Ramos (cell line): ENCODE data around the gene RASIP1.
"Not testable (repeated sequence)": the region's sequence is repeated elsewhere in the genome, so short reads cannot be mapped to it uniquely, and the experiment has no call there.

Experiments
- in situ Hi-C: fragments of 300-500 bp; cut with MboI; formaldehyde crosslinking; loops from one replicate; pipeline ENCODE4 v1.14.3; 2022; ENCODE audit warnings: low sequenced_read_pairs; ENCODE audit not compliant: unreplicated experiment

RASIP1 gene, protein sequence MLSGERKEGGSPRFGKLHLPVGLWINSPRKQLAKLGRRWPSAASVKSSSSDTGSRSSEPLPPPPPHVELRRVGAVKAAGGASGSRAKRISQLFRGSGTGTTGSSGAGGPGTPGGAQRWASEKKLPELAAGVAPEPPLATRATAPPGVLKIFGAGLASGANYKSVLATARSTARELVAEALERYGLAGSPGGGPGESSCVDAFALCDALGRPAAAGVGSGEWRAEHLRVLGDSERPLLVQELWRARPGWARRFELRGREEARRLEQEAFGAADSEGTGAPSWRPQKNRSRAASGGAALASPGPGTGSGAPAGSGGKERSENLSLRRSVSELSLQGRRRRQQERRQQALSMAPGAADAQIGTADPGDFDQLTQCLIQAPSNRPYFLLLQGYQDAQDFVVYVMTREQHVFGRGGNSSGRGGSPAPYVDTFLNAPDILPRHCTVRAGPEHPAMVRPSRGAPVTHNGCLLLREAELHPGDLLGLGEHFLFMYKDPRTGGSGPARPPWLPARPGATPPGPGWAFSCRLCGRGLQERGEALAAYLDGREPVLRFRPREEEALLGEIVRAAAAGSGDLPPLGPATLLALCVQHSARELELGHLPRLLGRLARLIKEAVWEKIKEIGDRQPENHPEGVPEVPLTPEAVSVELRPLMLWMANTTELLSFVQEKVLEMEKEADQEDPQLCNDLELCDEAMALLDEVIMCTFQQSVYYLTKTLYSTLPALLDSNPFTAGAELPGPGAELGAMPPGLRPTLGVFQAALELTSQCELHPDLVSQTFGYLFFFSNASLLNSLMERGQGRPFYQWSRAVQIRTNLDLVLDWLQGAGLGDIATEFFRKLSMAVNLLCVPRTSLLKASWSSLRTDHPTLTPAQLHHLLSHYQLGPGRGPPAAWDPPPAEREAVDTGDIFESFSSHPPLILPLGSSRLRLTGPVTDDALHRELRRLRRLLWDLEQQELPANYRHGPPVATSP

DNA sequence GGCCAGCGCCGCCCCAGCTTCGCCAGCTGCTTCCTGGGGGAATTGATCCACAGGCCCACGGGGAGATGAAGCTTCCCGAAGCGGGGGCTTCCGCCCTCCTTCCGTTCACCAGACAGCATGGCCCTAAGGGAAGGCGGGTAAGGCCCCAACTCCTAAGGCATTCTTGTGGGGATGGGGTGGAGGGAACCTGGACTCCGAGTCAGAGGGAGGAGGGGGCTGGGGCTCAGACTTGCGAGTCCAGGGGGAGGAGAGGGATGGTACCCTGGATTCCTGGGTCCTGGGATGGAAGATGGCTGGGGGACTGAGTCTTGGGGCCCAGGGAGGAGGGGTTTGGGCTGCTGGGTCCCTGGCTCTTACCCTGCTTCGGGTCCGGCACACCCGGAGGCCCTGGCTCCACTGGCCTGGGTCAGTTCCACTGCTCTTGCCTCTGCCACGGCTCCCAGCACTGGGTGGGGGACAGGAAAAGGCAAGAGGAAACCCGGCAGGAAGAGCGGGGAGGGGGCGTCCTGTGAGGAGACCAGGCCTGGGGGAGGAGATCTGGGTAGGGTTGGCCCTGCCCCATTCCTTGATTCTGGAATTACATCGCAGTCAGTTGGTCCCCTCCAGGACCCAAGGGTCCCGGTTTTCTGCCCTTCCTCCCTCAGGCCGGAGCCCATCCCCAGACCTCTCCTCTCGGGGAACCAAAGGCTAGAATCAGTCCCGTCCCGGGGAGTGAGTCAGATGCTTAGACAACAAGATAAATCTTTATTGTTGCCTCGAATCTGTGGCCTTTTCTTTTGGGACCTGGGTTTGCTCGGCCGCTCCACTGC is at the start of gene RASIP1:
Gene RASIP1, minus strand, starts transcription at position 447 of the 809 bp plus-strand sequence. Its CDS starts 328 bp downstream, at position 119.
- in situ Hi-C loops = no loop called here

DNA sequence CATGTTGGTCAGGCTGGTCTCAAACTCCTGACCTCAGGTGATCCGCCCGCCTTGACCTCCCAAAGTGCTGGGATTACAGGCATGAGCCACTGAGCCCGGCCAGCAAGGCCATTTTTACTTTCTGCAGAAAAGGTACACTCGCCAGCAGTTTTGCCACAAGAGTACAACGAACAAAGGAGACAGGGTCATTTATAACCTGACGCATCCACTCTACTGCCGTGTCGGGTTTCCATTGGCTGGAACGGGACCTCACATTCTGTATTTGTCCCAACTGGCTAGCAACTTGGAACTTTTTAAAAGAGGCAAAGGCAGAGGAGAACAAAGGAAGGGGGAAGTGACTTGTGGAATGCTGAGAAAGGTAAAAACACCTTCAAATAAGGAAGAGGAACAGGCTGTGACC is 46.9 kb upstream of the RASIP1 start:
- in situ Hi-C loops = loop anchor here (10.0 kb wide), 1 partner anchor 417 kb away; no protein-coding TSS in a partner anchor

DNA sequence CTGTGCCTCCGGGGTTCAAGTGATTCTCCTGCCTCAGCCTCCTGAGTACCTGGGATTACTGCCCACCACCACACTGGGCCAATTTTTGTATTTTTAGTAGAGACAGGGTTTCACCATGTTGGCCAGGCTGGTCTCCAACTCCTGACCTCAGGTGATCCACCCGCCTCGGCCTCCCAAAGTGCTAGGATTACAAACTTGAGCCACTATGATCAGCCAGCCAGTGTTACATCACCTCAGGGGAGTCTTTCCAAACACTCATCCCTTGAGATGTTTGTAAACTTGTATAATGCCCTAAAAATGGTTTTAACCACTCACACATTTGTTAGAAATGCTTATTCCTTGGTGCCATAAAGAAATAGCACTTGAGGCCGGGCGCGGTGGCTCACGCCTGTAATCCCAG is 46.0 kb upstream of the RASIP1 start:
- in situ Hi-C loops = loop anchor here (10.0 kb wide), 1 partner anchor 418 kb away; no protein-coding TSS in a partner anchor

DNA sequence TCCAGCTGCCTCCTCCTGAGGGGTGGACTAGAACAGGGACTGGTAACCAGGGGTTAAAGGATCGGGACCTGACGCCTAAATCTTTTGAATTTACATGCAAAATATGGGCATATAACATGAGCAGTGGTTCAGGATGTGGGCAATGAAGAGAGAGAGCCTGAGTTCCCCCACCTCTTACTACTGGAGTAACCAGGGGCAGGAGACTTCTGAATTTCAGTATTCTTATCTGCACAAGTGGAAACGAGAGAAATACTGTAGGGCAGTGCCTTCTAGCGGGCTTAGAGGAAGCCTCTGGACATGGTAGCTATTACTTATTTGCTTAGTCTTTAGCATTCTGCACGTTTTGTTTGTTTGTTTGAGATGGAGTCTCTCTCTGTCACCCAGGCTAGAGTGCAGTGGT is 44.1 kb upstream of the RASIP1 start:
- in situ Hi-C loops = loop anchor here (10.0 kb wide), 1 partner anchor 420 kb away; no protein-coding TSS in a partner anchor

DNA sequence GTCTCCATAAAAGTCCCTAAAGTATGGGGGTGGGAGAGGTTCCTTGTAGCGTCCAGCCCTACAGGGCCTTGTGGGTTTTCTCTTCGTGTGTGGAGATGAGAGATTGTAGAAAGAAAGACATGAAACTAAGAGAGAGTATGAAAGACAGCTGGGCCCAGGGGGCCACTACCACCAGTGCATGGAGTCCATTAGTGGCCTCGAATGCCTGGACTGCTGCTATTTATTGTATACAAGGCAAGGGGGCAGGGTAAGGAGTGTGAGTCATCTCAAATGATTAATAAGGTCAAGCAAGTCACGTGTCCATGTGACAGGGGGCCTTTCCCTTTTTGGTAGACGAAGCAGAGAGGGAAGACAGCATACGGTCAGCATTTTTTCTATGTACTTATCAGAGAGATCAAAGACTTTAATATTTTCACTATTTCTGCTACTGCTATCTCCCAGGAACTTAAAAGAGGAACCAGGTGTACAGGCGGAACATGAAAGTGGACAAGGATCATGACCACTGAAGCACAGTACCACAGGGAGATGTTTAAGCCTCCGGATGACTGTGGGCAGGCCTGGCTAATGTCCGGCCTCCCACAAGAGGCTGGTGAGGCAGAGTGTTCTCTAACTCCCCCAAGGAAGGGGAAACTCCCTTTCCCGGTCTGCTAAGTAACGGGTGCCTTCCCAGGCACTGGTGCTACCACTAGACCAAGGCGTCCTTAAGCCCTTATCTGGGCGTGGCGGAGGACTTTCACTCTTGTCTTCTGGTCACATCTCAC is 40.4 kb upstream of the RASIP1 start:
- in situ Hi-C loops = loop anchor here (10.0 kb wide), 1 partner anchor 424 kb away; no protein-coding TSS in a partner anchor

GRCh38 chr19:48779636-48780035 is 39.2 kb upstream of the RASIP1 start:
- in situ Hi-C loops = loop anchor here (10.0 kb wide), 1 partner anchor 425 kb away; no protein-coding TSS in a partner anchor

DNA sequence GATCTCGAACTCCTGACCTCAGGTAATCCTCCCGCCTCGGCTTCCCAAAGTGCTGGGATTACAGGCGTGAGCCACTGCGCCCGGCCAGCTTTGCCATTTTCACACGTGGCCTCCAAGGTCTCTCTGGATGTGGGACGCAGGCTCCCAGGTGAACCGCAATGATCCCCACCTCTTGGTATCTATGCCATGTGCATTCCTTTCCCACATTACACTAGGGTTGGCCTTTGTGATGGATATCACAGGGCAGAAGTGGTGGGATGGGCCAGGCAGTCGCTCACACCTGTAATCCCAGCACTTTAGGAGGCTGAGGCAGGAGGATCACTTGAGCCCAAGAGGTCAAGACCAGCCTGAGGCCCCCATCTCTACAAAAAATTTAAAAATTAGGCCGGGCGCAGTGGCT is 37.3 kb upstream of the RASIP1 start:
- in situ Hi-C loops = no loop called here

- in situ Hi-C loops = no loop called here
Measured at GRCh38 chr19:48777139-48777538, 36.7 kb upstream of the RASIP1 start.

GRCh38 chr19:48772503-48772953 is 32.1 kb upstream of the RASIP1 start:
- in situ Hi-C loops = no loop called here

GRCh38 chr19:48770734-48771472 is 30.5 kb upstream of the RASIP1 start:
- in situ Hi-C loops = no loop called here

DNA sequence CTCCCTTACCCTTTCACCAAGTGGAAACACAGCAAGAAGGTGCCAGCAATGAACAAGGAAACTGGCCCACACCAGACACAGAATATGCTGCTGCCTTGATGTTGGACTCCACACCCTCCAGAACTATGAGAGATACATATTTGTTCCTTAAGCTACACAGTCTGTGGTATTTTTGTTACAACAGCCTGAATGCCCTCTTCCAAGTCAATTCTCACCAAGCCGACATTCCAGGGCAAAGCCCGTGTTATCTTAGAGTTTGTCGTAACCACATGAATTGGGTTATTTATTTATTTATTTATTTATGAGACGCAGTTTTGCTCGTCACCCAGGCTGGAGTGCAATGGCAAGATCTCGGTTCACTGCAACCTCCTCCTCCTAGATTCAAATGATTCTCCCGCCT is 29.9 kb upstream of the RASIP1 start:
- in situ Hi-C loops = no loop called here

DNA sequence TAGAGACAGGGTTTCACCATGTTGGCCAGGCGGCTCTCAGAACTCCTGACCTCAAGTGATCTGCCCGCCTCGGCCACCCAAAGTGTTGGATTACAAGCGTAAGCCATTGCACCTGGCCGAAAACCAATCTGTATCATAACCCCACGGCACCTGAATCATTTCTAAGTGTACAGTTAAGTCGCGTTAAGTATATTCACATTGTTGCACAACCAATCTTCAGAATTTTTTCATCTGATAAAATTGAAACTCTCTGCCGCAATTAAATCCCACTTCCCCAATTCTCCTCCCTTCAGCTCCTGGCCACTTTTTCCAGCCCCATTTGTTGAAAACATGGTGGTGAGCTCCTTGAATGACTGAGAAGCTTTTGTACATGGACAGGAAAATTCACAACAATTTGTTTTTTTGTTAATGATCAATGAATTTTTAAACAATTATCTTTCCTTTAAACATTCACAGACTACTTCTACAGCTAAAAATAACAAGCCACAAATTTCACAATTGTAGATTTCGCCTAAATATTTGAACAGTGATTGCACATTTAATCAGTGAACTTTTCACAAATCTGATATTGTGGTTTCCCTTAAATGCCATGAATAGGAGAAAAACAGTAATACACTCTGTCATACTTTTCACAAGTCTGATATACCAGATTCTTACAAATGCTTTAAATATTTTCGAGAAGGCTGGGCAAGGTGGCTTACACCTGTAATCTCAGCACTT is 28.7 kb upstream of the RASIP1 start:
- in situ Hi-C loops = no loop called here

DNA sequence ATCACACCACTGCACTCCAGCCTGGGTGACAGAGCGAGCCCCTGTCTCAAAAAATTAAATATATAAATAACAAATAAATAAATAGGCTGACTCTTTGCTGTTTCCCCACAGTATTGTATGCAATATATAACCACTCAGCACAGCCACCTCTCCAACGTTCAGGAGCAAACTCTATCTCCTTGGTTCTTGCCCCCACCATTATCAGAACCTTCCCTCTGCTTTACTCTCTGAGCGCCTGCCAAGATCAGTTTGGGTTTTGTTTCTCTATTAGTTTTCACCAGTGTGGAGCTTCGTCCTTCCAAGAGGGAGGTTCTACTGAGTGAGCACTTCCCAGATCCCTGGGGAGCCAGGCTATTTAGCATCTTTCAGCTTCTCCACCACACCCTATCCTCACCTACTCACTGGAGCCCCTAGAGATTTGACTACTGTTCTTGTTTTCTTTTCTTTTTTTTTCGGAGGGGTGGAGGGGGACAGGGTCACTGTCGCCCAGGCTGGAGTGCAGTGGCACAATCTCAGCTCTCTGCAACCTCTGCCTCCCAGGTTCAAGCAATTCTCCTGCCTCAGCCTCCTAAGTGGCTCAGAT is 27.9 kb upstream of the RASIP1 start:
- in situ Hi-C loops = not testable (repeated sequence)

GRCh38 chr19:48765816-48766215 is 25.4 kb upstream of the RASIP1 start:
- in situ Hi-C loops = not testable (repeated sequence)

DNA sequence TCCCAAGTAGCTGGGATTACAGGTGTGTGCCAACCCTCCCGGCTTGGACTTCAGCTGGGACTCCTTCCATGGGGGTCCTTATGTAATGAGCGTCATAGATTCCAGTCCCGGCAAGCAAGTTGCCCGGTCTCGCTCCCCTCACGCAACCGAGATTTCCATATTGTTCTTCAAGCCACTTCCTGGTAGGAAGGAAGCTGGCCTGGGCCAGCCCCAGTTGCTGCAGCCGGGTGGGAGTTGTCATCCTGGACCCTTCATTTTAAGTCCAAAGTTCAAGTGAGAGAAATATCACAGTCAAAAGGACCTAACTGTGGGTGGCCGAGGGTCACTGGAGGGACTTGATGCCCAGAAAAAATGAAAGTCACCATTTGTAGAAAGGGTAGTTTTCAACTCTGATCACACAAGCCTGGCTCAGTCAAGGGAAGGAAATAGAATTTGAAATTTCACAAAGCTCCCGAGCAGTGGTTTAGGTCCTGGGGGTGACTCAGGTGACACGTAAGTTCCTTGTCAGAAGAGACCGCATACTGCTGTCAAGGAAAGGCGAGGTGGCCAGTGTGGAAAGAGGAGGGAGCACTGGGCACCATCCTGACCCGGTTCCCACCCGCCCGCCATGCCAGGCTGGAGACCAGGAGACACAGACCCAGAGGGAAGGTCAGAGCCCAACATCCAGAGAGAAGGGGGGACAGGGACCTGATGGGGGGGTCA is 20.2 kb upstream of the RASIP1 start:
- in situ Hi-C loops = no loop called here

DNA sequence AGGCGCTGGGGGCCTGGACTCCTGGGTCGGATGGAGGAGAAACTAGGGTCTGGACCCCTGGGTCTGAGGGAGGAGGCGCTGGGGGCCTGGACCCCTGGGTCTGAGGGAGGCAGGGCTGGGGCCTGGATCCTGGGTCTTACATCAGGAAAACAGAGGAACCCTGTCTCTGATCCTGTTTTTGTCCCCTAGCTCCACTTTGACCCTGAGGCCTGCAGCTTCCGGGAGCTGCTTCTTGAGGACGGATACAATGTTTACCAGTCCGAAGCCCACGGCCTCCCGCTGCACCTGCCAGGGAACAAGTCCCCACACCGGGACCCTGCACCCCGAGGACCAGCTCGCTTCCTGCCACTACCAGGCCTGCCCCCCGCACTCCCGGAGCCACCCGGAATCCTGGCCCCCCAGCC is 17.3 kb upstream of the RASIP1 start:
- in situ Hi-C loops = no loop called here
